Pancreas (tissue), 10 donors: Measurements from ENCODE around the gene FHOD3. TPM values are rescaled to one million over a fixed set of nuclear protein-coding genes. Genes with fewer than 3 reads are reported as not detected.

Source experiments
- ATAC-seq, 4 donors: fragments of 200-7000 bp; cut with Tn5 transposase; one replicate each; pipeline versions ENCODE4 v1.8.0 to v1.9.1; 2020; ENCODE audit warnings: mild to moderate bottlenecking in 4 of 4, moderate library complexity in 4 of 4
- DNase-seq, 6 donors: peaks; one replicate each; pipeline ENCODE4 v3.0.0-alpha.2; 2020
- FAIRE-seq: peaks from 2 replicates; lab custom pipeline; 2012; peaks lifted over from hg19 to GRCh38; lab: Jason Lieb, UNC
- H3K27ac ChIP-seq, 4 donors: fragments of 200-600 bp; sonication (generic); 1 replicate in 3 of 4; 2 replicates in 1 of 4; pipeline versions ENCODE4 v1.5.0 to v1.8.0; 2020
- H3K27me3 ChIP-seq, 4 donors: fragments of 200-600 bp; one replicate each; pipeline ENCODE4 v1.8.0; 2021
- H3K36me3 ChIP-seq, 3 donors: fragments of 200-600 bp; sonication (generic) in 1 of 3; one replicate each; pipeline versions ENCODE4 v1.5.0 to v1.8.0; 2020 to 2021
- H3K4me1 ChIP-seq, 3 donors: fragments of 200-600 bp; one replicate each; pipeline ENCODE4 v1.8.0; 2021
- H3K4me3 ChIP-seq, 4 donors: fragments of 200-600 bp; sonication (generic) in 2 of 4; one replicate each; pipeline versions ENCODE4 v1.5.0 to v1.8.0; 2020 to 2021
- H3K9me3 ChIP-seq, 4 donors: fragments of 200-600 bp; one replicate each; pipeline ENCODE4 v1.8.0; 2021
- WGBS, 2 donors: extraction: QIAGEN DNeasy Blood & Tissue Kit; methylation state at CpG; one replicate each; pipeline ENCODE4 v1.1.7; 2013; 5-methylcytosine and 5-hydroxymethylcytosine counted together
- intact Hi-C, 3 donors: fragments of 100-400 bp; cut with DNase I; formaldehyde crosslinking; loops; one replicate each; pipeline versions ENCODE4 v1.11.1 to v1.14.2; 2022
- polyA plus RNA-seq, 2 donors: library from polyadenylated mRNA; stranded (reverse); fragments of 200-250 nt; gene quantifications; one replicate each; pipeline ENCODE4 v1.2.3, GENCODE V29; 2013
- total RNA-seq, 6 donors: library from RNA; stranded (reverse); fragmentation: NEBNext Ultra II Directional in 4 of 6; extraction: Animal tissue kit (Norgen Biotek cat#: 25700) in 4 of 6; gene quantifications; one replicate each; pipeline versions ENCODE4 v1.2.1 to v1.2.4, GENCODE V29; 2021 to 2023
- TF ChIP-seq, protein P1 (sequence below), 4 donors: fragments of 200-600 bp; sonication (generic) in 3 of 4; IDR thresholded peaks; one replicate each; pipeline versions ENCODE4 v1.5.0 to v1.8.0; 2021; ENCODE audit warnings: antibody characterized with exemption in 4 of 4
- donor health status: healthy with polysubstance abuse.
- donor health status: DM: no; HTN: no; CAD: no; lungs with moderate emphysema.
- donor health status: DM: no; HTN: no; CAD: no.
- donor health status: control.
- donor health status: control.
- donor health status: Bipolar disorder and iron deficiency.
- donor health status: DM: yes; HTN: yes; CAD: no.
- donor health status: DM: no; HTN: no; CAD: no.
- donor health status: DM: no; HTN: no; CAD: no.
- donor health status: DM: yes; HTN: yes; CAD: no.

FHOD3 gene
- total and polyA plus RNA-seq, 8 donors: 0.25 to 4.3 (median 1.2) TPM

DNA sequence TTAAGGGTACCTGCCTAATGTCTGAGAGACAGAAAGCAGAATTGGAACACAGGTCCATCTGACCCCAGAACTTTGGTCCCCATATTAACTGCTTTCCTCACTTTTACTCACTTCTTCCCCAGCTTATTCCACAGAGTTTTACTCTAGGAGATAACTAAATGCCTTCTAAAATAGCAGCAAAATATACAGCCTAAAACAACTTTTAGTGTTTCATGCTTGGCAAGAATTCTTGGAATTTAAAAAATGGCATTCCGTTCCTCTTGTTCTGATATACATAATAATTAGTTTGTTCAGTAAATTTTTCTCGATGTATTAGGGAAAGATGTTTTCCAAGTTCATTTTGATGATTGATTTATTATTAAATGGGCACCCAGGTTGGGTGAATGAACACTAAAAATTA is 151.9 kb downstream of the FHOD3 start:
- DNase-seq: no peak
- H3K4me3 ChIP-seq: no peak overlapping the region
- no peak overlapping the region for H3K27ac ChIP-seq
- TF ChIP-seq, protein P1, sequence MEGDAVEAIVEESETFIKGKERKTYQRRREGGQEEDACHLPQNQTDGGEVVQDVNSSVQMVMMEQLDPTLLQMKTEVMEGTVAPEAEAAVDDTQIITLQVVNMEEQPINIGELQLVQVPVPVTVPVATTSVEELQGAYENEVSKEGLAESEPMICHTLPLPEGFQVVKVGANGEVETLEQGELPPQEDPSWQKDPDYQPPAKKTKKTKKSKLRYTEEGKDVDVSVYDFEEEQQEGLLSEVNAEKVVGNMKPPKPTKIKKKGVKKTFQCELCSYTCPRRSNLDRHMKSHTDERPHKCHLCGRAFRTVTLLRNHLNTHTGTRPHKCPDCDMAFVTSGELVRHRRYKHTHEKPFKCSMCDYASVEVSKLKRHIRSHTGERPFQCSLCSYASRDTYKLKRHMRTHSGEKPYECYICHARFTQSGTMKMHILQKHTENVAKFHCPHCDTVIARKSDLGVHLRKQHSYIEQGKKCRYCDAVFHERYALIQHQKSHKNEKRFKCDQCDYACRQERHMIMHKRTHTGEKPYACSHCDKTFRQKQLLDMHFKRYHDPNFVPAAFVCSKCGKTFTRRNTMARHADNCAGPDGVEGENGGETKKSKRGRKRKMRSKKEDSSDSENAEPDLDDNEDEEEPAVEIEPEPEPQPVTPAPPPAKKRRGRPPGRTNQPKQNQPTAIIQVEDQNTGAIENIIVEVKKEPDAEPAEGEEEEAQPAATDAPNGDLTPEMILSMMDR (IDR thresholded peaks at IDR 0.05): no peak
- 52 to 56% methylated on average over 2 of the region's 2 CpGs for whole genome bisulfite sequencing, 2 donors
- no peaks in the 10 kb centered on the region for H3K9me3 ChIP-seq
- H3K36me3 ChIP-seq: no peaks in the 10 kb centered on the region
- no peaks in the 10 kb centered on the region for H3K27me3 ChIP-seq
- ATAC-seq: no peak
- no peaks in the 10 kb centered on the region for H3K4me1 ChIP-seq
- intact Hi-C loops: no loop called here
- no peak for FAIRE-seq

DNA sequence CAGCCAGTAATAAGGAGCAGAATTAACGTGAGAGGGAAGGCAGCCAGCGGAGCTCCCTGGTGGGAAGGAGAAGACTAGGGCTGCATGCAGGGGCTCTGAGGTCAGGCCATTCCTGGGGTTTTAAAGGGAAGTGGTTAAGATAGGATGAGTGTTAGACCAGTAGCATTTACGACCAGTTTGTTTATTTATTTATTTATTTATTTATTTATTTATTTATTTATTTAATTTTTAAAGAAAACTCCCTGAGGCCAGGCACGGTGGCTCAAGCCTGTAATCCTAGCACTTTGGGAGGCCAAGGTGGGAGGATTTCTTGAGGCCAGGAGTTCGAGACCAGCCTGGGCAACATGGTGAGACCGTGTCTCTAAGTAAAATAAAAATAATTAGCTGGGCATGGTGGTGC is 152.8 kb downstream of the FHOD3 start:
- 83 to 90% methylated on average over 6 of the region's 6 CpGs for WGBS, 2 donors
- Histone ChIP-seq H3K27me3 (no peaks in the 10 kb centered on the region), H3K4me1 (peaks cover 0 to 7% (median 5%) of the 10 kb centered on the region in 3 donors), H3K9me3 (no peaks in the 10 kb centered on the region), H3K36me3 (no peaks in the 10 kb centered on the region), H3K4me3 (no peak overlapping the region), H3K27ac (no peak overlapping the region)
- no peak for ATAC-seq
- TF ChIP-seq, protein P1 (IDR thresholded peaks at IDR 0.05): no peak
- intact Hi-C loops: no loop called here
- FAIRE-seq: no peak
- DNase-seq: no peak

DNA sequence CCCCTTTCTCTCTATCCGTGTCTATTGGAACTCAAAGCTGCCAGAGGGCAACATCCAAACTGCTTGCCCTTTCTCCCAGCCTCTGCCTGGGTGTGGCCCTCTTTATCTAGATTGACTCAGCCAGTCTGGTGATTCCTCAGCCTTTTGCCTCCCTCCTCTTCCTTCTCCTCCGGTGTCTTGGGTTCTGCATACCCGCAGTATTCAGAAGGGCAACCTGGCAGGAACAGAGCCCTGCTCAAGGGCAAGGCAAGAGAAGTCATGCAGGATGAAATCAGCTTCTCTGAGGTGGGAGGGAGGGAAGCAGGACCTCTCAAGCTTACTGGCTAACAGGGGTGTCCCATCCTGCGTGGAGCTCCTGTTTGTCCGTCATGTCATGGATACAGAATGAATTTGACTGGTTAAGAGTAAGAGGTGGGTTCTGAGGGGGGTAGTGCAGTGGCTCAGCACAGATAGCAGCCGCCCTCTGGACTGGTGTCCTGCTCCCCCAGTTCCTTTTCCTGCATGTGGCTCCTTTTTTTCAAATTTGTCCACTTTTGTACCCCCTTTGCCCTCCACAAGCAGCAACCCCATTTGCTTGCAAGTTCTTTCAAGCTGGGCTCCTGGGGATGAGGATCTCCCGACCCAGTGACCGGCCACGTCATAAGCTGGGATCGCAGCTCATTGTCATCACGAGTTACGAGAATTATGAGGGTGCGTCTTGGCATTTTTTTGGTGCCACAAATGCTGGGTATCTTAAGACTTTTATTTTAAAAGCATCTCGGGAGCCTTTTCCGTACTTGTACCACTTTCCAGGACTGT is 154.1 kb downstream of the FHOD3 start:
- ATAC-seq (no peak), DNase-seq (no peak), FAIRE-seq (no peak)
- H3K4me1 ChIP-seq: peaks cover 0 to 7% (median 5%) of the 10 kb centered on the region in 3 donors
- TF ChIP-seq, protein P1 (IDR thresholded peaks at IDR 0.05): no peak
- H3K4me3 ChIP-seq: no peak overlapping the region
- no peaks in the 10 kb centered on the region for H3K36me3 ChIP-seq
- intact Hi-C loops: no loop called here
- no peaks in the 10 kb centered on the region for H3K27me3 ChIP-seq
- no peak overlapping the region for H3K27ac ChIP-seq
- H3K9me3 ChIP-seq: no peaks in the 10 kb centered on the region
- 90 to 94% methylated on average over 15 of the region's 15 CpGs for WGBS, 2 donors

GRCh38 chr18:36454245-36454644 is 156.7 kb downstream of the FHOD3 start:
- FAIRE-seq: no peak
- Histone ChIP-seq H3K36me3 (no peaks in the 10 kb centered on the region), H3K4me1 (peaks cover 0 to 7% (median 5%) of the 10 kb centered on the region in 3 donors), H3K4me3 (no peak overlapping the region), H3K9me3 (no peaks in the 10 kb centered on the region), H3K27ac (no peak overlapping the region), H3K27me3 (no peaks in the 10 kb centered on the region)
- peak; percentile 48 to 71 (median 60) for ATAC-seq
- no peak for DNase-seq
- 96 to 97% methylated on average over 2 of the region's 2 CpGs for WGBS, 2 donors
- intact Hi-C loops: no loop called here
- TF ChIP-seq, protein P1 (IDR thresholded peaks at IDR 0.05): no peak

- intact Hi-C loops: no loop called here
Observed at GRCh38 chr18:36454848-36455458, 157.4 kb downstream of the FHOD3 start.

More at GRCh38 chr18:36454848-36455458, 157.4 kb downstream of the FHOD3 start:
- TF ChIP-seq, protein P1 (IDR thresholded peaks at IDR 0.05): no peak
- DNase-seq: no peak
- Histone ChIP-seq H3K27me3 (no peaks in the 10 kb centered on the region), H3K4me1 (peaks cover 0 to 7% (median 5%) of the 10 kb centered on the region in 3 donors), H3K27ac (no peak overlapping the region), H3K36me3 (no peaks in the 10 kb centered on the region), H3K4me3 (no peak overlapping the region), H3K9me3 (no peaks in the 10 kb centered on the region)
- 22 to 28% methylated on average over 4 of the region's 4 CpGs for WGBS, 2 donors
- no peak for FAIRE-seq
- ATAC-seq: peak in 3 of 4 donors; percentile 49 to 61 (median 59)
